GM12878 (cell line): Measurements from ENCODE around the gene IGLL5. TPM values are rescaled to one million over a fixed set of nuclear protein-coding genes. Genes with fewer than 3 reads are reported as not detected.
"Not testable (repeated sequence)": the region's sequence is repeated elsewhere in the genome, so short reads cannot be mapped to it uniquely, and the experiment has no call there.

ENCODE experiments used
- ATAC-seq: fragments of 200-7000 bp; cut with Tn5 transposase; 3 replicates; pipeline ENCODE4 v1.9.1; 2020; ENCODE audit warnings: mild to moderate bottlenecking, moderate library complexity
- BruUV-seq: library from RNA; stranded (reverse); fragments of 400-500 nt; replicated peaks from 2 replicates; lab custom pipeline; 2021; lab: Mats Ljungman, UMichigan
- CTCF ChIA-PET: fragments of 300-600 bp; sonication (Branson Sonifier 250); formaldehyde crosslinking; extraction: SDS; loops from one replicate; lab custom pipeline; 2021; ENCODE audit warnings: inconsistent platforms; lab: Yijun Ruan, JAX
- POLR2A ChIA-PET: fragments of 350-600 bp; formaldehyde crosslinking; extraction: SDS; loops from one replicate; lab custom pipeline; 2021; ENCODE audit warnings: inconsistent platforms; lab: Charles Lee
- RAD21 ChIA-PET: fragments of 300-600 bp; sonication (Branson Sonifier 250); formaldehyde crosslinking; loops from one replicate; lab custom pipeline; 2023; ENCODE audit warnings: antibody characterized with exemption; ENCODE audit not compliant: unreplicated experiment; lab: Charles Lee
- SMC1A ChIA-PET: fragments of 300-600 bp; sonication (Branson Sonifier 250); formaldehyde crosslinking; loops from one replicate; lab custom pipeline; 2023; ENCODE audit not compliant: unreplicated experiment, uncharacterized antibody; lab: Charles Lee
- DNase-seq: peaks from one replicate; pipeline ENCODE4 v3.0.0-alpha.2; 2011; ENCODE audit warnings: low read depth, low spot score
- FAIRE-seq: peaks from 3 replicates; lab custom pipeline; 2011; peaks lifted over from hg19 to GRCh38; lab: Jason Lieb, UNC
- H2AFZ ChIP-seq: 2 replicates; pipeline ENCODE4 v1.6.0; 2011; ENCODE audit warnings: low read depth, low read length, control low read depth; ENCODE audit not compliant: control insufficient read depth
- H3K27ac ChIP-seq: 2 replicates; pipeline ENCODE4 v1.5.1; 2011; ENCODE audit warnings: control low read depth; ENCODE audit not compliant: control insufficient read depth, insufficient read depth
- H3K27me3 ChIP-seq, 2 experiments: replicated peaks in 1 of 2; 2 replicates each; pipeline versions ENCODE4 v1.6.0 to v1.6.1; 2011; ENCODE audit warnings: low read length in 1 of 2; ENCODE audit not compliant: control insufficient read depth in 2 of 2, insufficient read depth in 2 of 2
- H3K36me3 ChIP-seq, 2 experiments: 2 replicates each; pipeline ENCODE4 v1.5.1; 2011; ENCODE audit warnings: low read length in 1 of 2; ENCODE audit not compliant: control insufficient read depth in 2 of 2, insufficient read depth in 2 of 2
- H3K4me1 ChIP-seq: 2 replicates; pipeline ENCODE4 v1.6.1; 2011; ENCODE audit warnings: mild to moderate bottlenecking, low read length, moderate library complexity, mixed read lengths; ENCODE audit not compliant: control insufficient read depth, insufficient read depth
- H3K4me2 ChIP-seq: 2 replicates; pipeline ENCODE4 v1.6.0; 2011; ENCODE audit warnings: control low read depth; ENCODE audit not compliant: control insufficient read depth, insufficient read depth
- H3K4me3 ChIP-seq: fragments of 200-600 bp; sonication (generic); 2 replicates; pipeline ENCODE4 v1.5.1; 2016
- H3K79me2 ChIP-seq: 2 replicates; pipeline ENCODE4 v1.6.0; 2011; ENCODE audit warnings: low read length; ENCODE audit not compliant: control insufficient read depth, insufficient read depth
- H3K9ac ChIP-seq: 2 replicates; pipeline ENCODE4 v1.8.0; 2011; ENCODE audit warnings: low read length, control low read depth, mixed read lengths; ENCODE audit not compliant: control insufficient read depth, insufficient read depth
- H3K9me3 ChIP-seq: replicated peaks from 3 replicates; pipeline ENCODE4 v1.5.1; 2011; ENCODE audit warnings: mild to moderate bottlenecking, low read length; ENCODE audit not compliant: control insufficient read depth, insufficient read depth
- H4K20me1 ChIP-seq: 2 replicates; pipeline ENCODE4 v1.6.0; 2011; ENCODE audit not compliant: control insufficient read depth, insufficient read depth
- ATF2 ChIP-seq: IDR thresholded peaks from 2 replicates; pipeline ENCODE4 v1.6.1; 2012; ENCODE audit warnings: low read length, inconsistent platforms
- BCL3 ChIP-seq: IDR thresholded peaks from 2 replicates; pipeline ENCODE4 v1.6.1; 2011; ENCODE audit warnings: borderline replicate concordance, low read depth, mild to moderate bottlenecking, moderate library complexity, low read length; ENCODE audit not compliant: insufficient read depth, poor library complexity, severe bottlenecking
- POLR2A ChIP-seq: IDR thresholded peaks from 2 replicates; pipeline ENCODE4 v1.6.1; 2011; ENCODE audit warnings: low read depth, mild to moderate bottlenecking, low read length
- POLR2AphosphoS5 ChIP-seq: IDR thresholded peaks from 2 replicates; pipeline ENCODE4 v1.6.1; 2011; ENCODE audit warnings: mild to moderate bottlenecking, low read length, inconsistent platforms
- SMAD5 ChIP-seq: IDR thresholded peaks from 2 replicates; pipeline ENCODE4 v1.6.1; 2016; ENCODE audit warnings: antibody characterized with exemption, low read depth
- YY1 ChIP-seq: IDR thresholded peaks from 2 replicates; pipeline ENCODE4 v1.6.1; 2011; ENCODE audit warnings: low read depth, mild to moderate bottlenecking, low read length
- WGBS: methylation state at CpG from one replicate; pipeline ENCODE4 v1.1.6; 2016; ENCODE audit warnings: low lambda C conversion rate; ENCODE audit not compliant: insufficient replicate concordance, insufficient coverage; ENCODE audit errors: missing lambda C conversion rate; 5-methylcytosine and 5-hydroxymethylcytosine counted together
- in situ Hi-C: fragments of 300-500 bp; cut with MboI; formaldehyde crosslinking; loops from 9 replicates; pipeline ENCODE4 v1.14.3; 2018; ENCODE audit warnings: mixed read lengths
- intact Hi-C: fragments of 100-400 bp; cut with micrococcal nuclease; formaldehyde crosslinking; loops from one replicate; pipeline ENCODE4 v1.14.2; 2022; ENCODE audit not compliant: unreplicated experiment
- polyA plus RNA-seq, 11 experiments: library from polyadenylated mRNA; depleted of rRNA in 4 of 11; unstranded in 6 of 11; stranded (reverse) in 5 of 11; fragments of >200 nt; fragmentation: Nextera tagmentation in 4 of 11; fragmentation: Illumina TruSeq in 1 of 11; extraction: Ambion mirVana in 4 of 11; extraction: Trizol in 1 of 11; gene quantifications; 1 replicate in 1 of 11; 2 replicates in 10 of 11; pipeline versions ENCODE4 v1.2.1 to v1.2.3, GENCODE V29; 2011 to 2016; ENCODE audit warnings: inconsistent platforms in 2 of 11, missing spikeins in 2 of 11, low read depth in 1 of 11
- total RNA-seq, 4 experiments: library from RNA; depleted of rRNA in 3 of 4; stranded (reverse); fragments of >200 nt in 3 of 4; fragmentation: Illumina TruSeq in 1 of 4; extraction: Trizol in 1 of 4; gene quantifications; 2 replicates each; pipeline versions ENCODE4 v1.2.1 to v1.2.3, GENCODE V29; 2013 to 2021

The IGLL5 gene
- total and polyA plus RNA-seq, 10 of the 15 experiments (the other 5 are each of a cell fraction or from before 2014, with no cell fraction given): not detected

GRCh38 chr22:22899342-22900080 is 11.9 kb downstream of the IGLL5 start:
- Histone ChIP-seq H3K4me1 (peaks cover 23% of the 10 kb centered on the region), H3K9ac (peak overlapping the region; percentile 60; the same call in 1 of the 2 replicates), H3K27ac (peak overlapping the region; percentile 74)
- H3K79me2 ChIP-seq, H2AFZ ChIP-seq, H3K27me3 ChIP-seq, POLR2A ChIA-PET, BruUV-seq, H3K9me3 ChIP-seq, H3K36me3 ChIP-seq, ATAC-seq, H3K4me3 ChIP-seq, CTCF ChIA-PET, H3K4me2 ChIP-seq, H4K20me1 ChIP-seq, RAD21 ChIA-PET, DNase-seq, SMC1A ChIA-PET: not testable (repeated sequence)
- in situ Hi-C loops: loop anchor here (5.0 to 25.0 kb wide), 2 partner anchors 43 to 1187 kb away; no protein-coding TSS in a partner anchor
- intact Hi-C loops: loop anchor here (5.0 kb wide), 1 partner anchor 87 kb away; no protein-coding TSS in a partner anchor
- WGBS: 48% methylated on average over 3 of the region's 9 CpGs
- peak; percentile 64 for FAIRE-seq
- TF ChIP-seq SMAD5: peak; percentile 72; the same call in 1 of the 2 replicates
- TF ChIP-seq POLR2AphosphoS5: peak; percentile 64

GRCh38 chr22:22900527-22901205 is 13.1 kb downstream of the IGLL5 start:
- Histone ChIP-seq H3K4me3 (peak overlapping the region; percentile 62; the same call in 1 of the 2 replicates), H3K9ac (peak overlapping the region; percentile 68), H3K4me2 (peak overlapping the region; percentile 50), H3K27ac (peak overlapping the region; percentile 93), H3K4me1 (peaks cover 23% of the 10 kb centered on the region)
- TSS peak; percentile 84 for BruUV-seq
- H3K36me3 ChIP-seq, H4K20me1 ChIP-seq, H3K27me3 ChIP-seq, H3K79me2 ChIP-seq, H3K9me3 ChIP-seq, DNase-seq, H2AFZ ChIP-seq: not testable (repeated sequence)
- in situ Hi-C loops: loop anchor here (5.0 to 25.0 kb wide), 2 partner anchors 42 to 1188 kb away; no protein-coding TSS in a partner anchor
- 44% methylated on average over 12 of the region's 16 CpGs for WGBS
- ChIA-PET RAD21 (interaction anchor here (2.5 to 5.2 kb wide), 4 partner anchors 30 to 55 kb away, joined by 25 to 91 read pairs (median 58); no protein-coding TSS in a partner anchor), CTCF (interaction anchor here (1.0 to 3.8 kb wide), 6 partner anchors 11 to 744 kb away, joined by 4 to 117 read pairs (median 22); no protein-coding TSS in a partner anchor), SMC1A (interaction anchor here (4.0 to 4.5 kb wide), 2 partner anchors 37 to 45 kb away, joined by 36 to 154 read pairs; no protein-coding TSS in a partner anchor), POLR2A (interaction anchor here (3.2 to 4.2 kb wide), 4 partner anchors 14 to 45 kb away, joined by 21 to 153 read pairs (median 30); no protein-coding TSS in a partner anchor)
- ATAC-seq (peak; percentile 11), FAIRE-seq (peak; percentile 35)
- 0 out of 2 replicates have a peak, but pooled peaks have one; percentile 15 for TF ChIP-seq YY1
- TF ChIP-seq SMAD5: peak; percentile 31; the same call in 1 of the 2 replicates
- peak; percentile 70 for TF ChIP-seq POLR2AphosphoS5
- TF ChIP-seq POLR2A: peak; percentile 49; the same call in 1 of the 2 replicates
- TF ChIP-seq ATF2: peak; percentile 13; the same call in 1 of the 2 replicates
- peak; percentile 19 for TF ChIP-seq BCL3
- intact Hi-C loops: loop anchor here (5.0 kb wide), 1 partner anchor 88 kb away; no protein-coding TSS in a partner anchor
